BE2C (cell line): Measurements from ENCODE around the gene OR52N1.

Experiments
- DNase-seq: peaks from one replicate; pipeline ENCODE4 v3.0.0-alpha.2; 2020
- H3K27me3 ChIP-seq: fragments of 250-450 bp; sonication (Bioruptor Pico); 2 replicates; pipeline ENCODE4 v1.5.1; 2020; ENCODE audit warnings: mild to moderate bottlenecking
- H3K36me3 ChIP-seq: fragments of 250-450 bp; sonication (Bioruptor Pico); 2 replicates; pipeline ENCODE4 v1.5.1; 2020; ENCODE audit warnings: mild to moderate bottlenecking
- H3K4me1 ChIP-seq: fragments of 250-450 bp; sonication (Bioruptor Pico); 2 replicates; pipeline ENCODE4 v1.5.1; 2020
- H3K4me3 ChIP-seq: 2 replicates; pipeline ENCODE4 v1.5.1; 2011; ENCODE audit warnings: low read depth, low read length
- H3K9me3 ChIP-seq: fragments of 250-450 bp; sonication (Bioruptor Pico); 2 replicates; pipeline ENCODE4 v1.5.1; 2020
- CTCF ChIP-seq: IDR thresholded peaks from 2 replicates; pipeline ENCODE4 v1.5.1; 2012; ENCODE audit warnings: mild to moderate bottlenecking, low read depth, low read length

Gene OR52N1

GRCh38 chr11:5737670-5738392 lies 53.2 kb downstream of the OR52N1 start:
- H3K27me3 ChIP-seq: no peaks in the 10 kb centered on the region
- H3K4me3 ChIP-seq: no peak overlapping the region
- TF ChIP-seq CTCF: no peak
- H3K4me1 ChIP-seq: no peaks in the 10 kb centered on the region
- no peak for DNase-seq
- no peaks in the 10 kb centered on the region for H3K36me3 ChIP-seq
- no peaks in the 10 kb centered on the region for H3K9me3 ChIP-seq

- H3K4me3 ChIP-seq: no peak overlapping the region
- H3K27me3 ChIP-seq: no peaks in the 10 kb centered on the region
- no peak for DNase-seq
- no peaks in the 10 kb centered on the region for H3K9me3 ChIP-seq
- H3K4me1 ChIP-seq: no peaks in the 10 kb centered on the region
- no peak for TF ChIP-seq CTCF
- H3K36me3 ChIP-seq: no peaks in the 10 kb centered on the region
Measured at GRCh38 chr11:5737091-5737490, 54.0 kb downstream of the OR52N1 start.
